Astrocyte of the cerebellum (primary cell): ENCODE measurements around the gene TRAIP.
A peak's percentile ranks its signal among the peaks of the same experiment; 100 is the strongest.
"Not testable (repeated sequence)": the region's sequence is repeated elsewhere in the genome, so short reads cannot be mapped to it uniquely, and the experiment has no call there.

Source experiments
- DNase-seq: peaks from one replicate; pipeline ENCODE4 v3.0.0-alpha.2; 2011; ENCODE audit warnings: low read depth
- H3K4me3 ChIP-seq: 2 replicates; pipeline ENCODE4 v1.5.1; 2011; ENCODE audit warnings: mild to moderate bottlenecking, low read depth, low read length, moderate library complexity
- in situ Hi-C: cut with HindIII; loops from 2 replicates; pipeline ENCODE4 v1.10.0; 2017; ENCODE audit warnings: low sequenced_read_pairs
- TF ChIP-seq, protein P1 (sequence below): IDR thresholded peaks from 2 replicates; pipeline ENCODE4 v1.5.1; 2012; ENCODE audit warnings: low read length, low read depth, moderate library complexity, mild to moderate bottlenecking; ENCODE audit errors: missing control alignments

TRAIP gene

DNA sequence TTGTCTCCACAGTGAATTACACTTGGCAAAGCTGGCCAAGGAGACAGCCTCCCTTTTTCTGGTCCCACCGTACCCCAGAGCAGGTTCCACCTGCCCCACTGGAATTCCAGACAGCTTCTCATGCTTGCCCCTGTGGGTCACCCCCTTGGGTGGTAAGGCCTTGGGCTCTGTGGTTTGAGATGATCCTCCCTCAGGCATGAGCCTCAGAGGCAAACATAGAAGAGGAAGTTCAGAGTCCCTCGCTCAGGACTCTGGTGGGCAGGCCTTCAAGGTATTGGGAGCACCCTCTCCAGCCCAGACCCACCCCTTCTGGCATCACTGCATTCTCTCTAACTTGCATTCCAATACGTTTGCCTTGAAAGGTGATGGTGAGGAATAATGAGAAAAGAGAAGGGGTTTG is 25.0 kb downstream of the TRAIP start:
- TF ChIP-seq, protein P1, sequence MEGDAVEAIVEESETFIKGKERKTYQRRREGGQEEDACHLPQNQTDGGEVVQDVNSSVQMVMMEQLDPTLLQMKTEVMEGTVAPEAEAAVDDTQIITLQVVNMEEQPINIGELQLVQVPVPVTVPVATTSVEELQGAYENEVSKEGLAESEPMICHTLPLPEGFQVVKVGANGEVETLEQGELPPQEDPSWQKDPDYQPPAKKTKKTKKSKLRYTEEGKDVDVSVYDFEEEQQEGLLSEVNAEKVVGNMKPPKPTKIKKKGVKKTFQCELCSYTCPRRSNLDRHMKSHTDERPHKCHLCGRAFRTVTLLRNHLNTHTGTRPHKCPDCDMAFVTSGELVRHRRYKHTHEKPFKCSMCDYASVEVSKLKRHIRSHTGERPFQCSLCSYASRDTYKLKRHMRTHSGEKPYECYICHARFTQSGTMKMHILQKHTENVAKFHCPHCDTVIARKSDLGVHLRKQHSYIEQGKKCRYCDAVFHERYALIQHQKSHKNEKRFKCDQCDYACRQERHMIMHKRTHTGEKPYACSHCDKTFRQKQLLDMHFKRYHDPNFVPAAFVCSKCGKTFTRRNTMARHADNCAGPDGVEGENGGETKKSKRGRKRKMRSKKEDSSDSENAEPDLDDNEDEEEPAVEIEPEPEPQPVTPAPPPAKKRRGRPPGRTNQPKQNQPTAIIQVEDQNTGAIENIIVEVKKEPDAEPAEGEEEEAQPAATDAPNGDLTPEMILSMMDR = no peak
- no peak for DNase-seq
- H3K4me3 ChIP-seq = no peak overlapping the region
- in situ Hi-C loops = no loop called here

GRCh38 chr3:49826016-49826415 is 30.3 kb downstream of the TRAIP start:
- TF ChIP-seq, protein P1 = no peak
- no peak for DNase-seq
- no peak overlapping the region for H3K4me3 ChIP-seq
- in situ Hi-C loops = no loop called here

DNA sequence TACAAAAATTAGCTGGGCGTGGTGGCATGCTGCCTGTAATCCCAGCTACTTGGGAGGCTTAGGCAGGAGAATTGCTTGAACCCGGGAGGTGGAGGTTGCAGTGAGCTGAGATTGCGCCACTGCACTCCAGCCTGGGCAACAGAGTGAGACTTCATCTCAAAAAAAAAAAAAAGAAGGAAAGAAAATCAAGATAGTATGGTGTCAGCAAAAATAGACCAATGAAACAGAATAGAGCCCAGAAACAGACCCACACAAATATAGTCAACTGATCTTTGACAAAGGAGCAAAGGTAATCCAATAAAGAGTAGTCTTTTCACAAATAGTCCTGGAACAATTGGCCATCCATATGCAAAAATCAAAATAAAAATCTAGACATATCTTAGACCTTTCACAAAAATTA is 33.2 kb downstream of the TRAIP start:
- in situ Hi-C loops, H3K4me3 ChIP-seq, DNase-seq: not testable (repeated sequence)

DNA sequence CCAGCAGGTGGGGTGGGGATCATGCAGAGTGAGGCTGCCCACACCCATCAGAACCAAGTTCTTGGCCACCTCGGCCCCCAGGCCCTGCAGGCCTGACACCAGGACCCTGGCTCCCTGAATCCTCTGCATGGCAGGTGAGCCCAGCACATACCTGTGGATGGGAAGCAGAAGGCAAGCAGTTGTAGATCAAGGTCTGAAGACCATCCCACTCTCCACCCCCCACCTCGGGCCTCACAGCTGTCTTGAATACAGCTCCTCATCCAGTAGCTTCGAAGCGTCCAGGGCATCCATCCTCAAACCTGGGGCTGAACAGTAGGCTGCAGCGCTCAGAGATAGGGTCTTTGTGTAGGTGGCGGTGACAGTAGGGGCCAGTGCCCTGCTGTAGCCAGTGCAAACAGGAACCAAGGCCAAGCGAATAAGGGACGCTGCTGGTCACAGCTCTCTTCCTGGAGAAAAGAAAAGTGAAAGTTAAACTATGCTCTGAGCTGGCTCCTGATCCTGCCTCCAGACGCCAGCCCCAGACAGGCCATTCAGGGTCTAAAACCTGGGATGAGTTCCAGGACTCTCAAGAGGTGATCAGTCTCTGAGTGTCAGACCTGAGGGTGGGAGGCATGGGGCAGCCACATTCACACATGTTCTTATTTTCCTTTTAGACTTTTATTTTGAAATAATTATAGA is 42.7 kb downstream of the TRAIP start, which contains the start of gene UBA7:
Gene UBA7, minus strand, starts transcription at position 457 of the 678 bp plus-strand sequence. Its CDS starts 166 bp downstream, at position 291.
- H3K4me3 ChIP-seq = peak within 1 kb of the TSS; percentile 43
- DNase-seq = peak; percentile 82
- in situ Hi-C loops = no loop called here
- TF ChIP-seq, protein P1 = no peak

GRCh38 chr3:49812916-49813496 is 43.4 kb downstream of the TRAIP start:
- H3K4me3 ChIP-seq = peak overlapping the region; percentile 43
- DNase-seq = no peak
- in situ Hi-C loops = no loop called here
- TF ChIP-seq, protein P1 = no peak

- TF ChIP-seq, protein P1 = no peak
- no peak for DNase-seq
- no peak overlapping the region for H3K4me3 ChIP-seq
- in situ Hi-C loops = no loop called here
Observed at GRCh38 chr3:49807431-49808114, 48.8 kb downstream of the TRAIP start.

- in situ Hi-C loops = no loop called here
- H3K4me3 ChIP-seq = no peak overlapping the region
- TF ChIP-seq, protein P1 = no peak
- DNase-seq = no peak
Observed at GRCh38 chr3:49806850-49807249, 49.5 kb downstream of the TRAIP start.
